GM19043 (cell line): ENCODE measurements around the gene SCAMP4.
"Not testable (repeated sequence)": the region's sequence is repeated elsewhere in the genome, so short reads cannot be mapped to it uniquely, and the experiment has no call there.

ENCODE experiments used
- ATAC-seq: cut with Tn5 transposase; IDR thresholded peaks from one replicate; pipeline ENCODE4 v1.9.1; 2021; ENCODE audit warnings: low read depth; ENCODE audit not compliant: unreplicated experiment

SCAMP4 gene

GRCh38 chr19:1865172-1866010, 39.8 kb upstream of the SCAMP4 start:
- ATAC-seq, result no peak

DNA sequence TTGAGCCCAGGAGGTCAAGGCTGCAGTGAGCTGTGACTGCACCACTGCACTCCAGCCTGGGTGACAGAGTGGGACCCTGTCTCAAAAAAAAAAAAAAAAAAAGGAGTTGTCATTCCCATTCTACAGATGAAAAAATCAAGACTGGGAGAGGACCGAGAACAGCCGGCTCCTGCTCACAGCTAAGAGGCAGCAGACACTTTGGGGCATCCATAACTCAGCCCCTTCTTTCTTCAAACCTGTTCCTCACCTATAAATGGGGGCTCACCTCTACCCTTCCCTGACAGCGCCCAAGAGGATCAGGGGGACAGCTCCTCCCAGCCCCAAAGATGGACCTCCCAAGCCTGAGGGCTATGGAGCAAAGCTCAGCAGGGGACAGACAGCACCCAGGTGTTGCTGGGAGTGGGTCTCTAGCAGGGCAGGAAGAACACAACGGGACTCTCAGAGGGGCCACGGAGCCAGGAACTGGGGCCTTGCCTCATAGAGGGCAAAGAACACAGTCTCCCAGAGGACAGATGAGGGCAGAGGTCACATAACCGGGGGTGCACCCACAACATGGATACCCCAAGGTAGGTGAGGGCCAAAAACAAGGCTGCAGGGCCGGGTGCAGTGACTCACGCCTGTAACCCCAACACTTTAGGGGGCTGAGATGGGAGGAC, 38.4 kb upstream of the SCAMP4 start:
- no peak for ATAC-seq

DNA sequence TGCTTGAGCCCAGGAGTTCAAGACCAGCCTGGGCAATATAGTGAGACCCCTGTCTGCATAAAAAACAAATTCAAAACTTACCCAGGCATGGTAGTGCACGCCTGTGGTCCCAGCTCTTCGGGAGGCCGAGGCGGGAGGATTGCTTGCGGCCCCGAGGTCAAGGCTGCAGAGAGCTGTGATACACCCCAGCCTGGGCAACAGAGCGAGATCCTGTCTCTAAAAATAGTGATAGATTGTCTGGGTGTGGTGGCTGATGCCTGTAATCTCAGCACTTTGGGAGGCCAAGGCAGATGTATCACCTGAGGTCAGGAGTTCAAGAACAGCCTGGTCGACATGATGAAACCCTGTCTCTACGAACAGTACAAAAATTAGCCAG, 37.9 kb upstream of the SCAMP4 start:
- ATAC-seq, result no peak

DNA sequence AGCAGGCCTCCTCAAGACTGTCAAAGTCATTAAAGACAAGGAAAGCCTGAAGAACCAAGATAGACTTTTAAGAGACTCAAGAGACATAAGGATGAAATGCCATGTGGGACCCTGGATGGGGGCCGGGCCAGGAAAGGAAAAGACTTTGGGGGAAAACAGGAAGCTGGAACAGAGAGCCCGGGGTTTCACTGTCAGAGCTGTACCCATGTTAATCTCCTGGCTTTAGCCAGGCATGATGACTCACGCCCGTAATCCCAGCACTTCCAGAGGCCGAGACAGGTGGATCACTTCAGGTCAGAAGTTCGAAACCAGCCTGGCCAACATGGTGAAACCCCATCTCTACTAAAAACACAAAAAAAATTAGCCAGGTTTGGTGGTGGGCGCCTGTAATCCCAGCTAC, 36.2 kb upstream of the SCAMP4 start:
- ATAC-seq, result no peak

GRCh38 chr19:1871140-1871597, 34.0 kb upstream of the SCAMP4 start:
- ATAC-seq, result no peak

GRCh38 chr19:1871630-1872029, 33.6 kb upstream of the SCAMP4 start:
- no peak for ATAC-seq

- ATAC-seq, result no peak
These were observed 32.2 kb upstream of the SCAMP4 start for GRCh38 chr19:1872807-1873523.

DNA sequence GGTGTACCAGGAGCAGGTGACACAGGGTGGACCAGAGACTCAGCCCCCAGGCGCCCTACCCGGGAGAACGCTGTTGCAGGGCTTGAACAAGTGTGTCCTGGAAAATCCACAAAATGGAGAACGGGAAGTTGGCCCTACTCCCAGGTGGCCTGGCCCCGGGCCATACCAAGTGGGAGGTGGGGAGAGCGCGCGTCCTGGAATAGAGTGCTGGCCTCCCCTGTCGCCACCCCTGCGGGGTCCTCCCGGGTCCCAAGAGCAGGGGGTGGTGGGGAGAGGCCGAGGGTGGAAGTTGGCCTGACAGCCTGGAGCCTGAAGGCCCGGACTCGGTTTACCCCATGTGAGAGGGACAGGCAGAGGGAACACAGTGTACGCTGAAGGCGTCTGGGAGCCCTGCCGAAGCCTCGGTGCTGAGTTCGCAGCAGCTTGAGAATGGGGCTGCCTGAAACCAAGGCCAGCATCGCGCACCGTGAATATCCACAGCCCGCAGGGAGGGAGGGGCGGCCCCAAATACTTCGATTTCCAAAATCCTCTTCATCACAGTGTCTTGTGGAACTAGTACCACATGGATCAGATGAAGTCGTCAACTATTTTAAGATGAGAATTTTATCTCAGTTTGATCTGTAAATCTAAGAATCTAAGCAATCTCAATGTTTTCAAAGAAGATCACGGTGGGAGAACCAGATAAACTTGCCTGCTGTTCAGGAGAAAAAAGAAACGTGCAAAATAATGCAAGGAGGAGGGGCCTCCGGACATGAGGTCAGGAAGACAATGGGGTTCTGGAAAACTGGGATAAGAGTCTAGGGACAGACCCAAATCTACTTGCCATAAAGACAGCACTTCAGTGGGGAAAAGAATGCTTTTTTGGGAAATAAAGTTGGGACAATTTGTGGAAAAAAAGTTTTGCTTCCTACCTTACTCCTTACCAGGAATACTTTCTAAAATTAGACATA, 31.4 kb upstream of the SCAMP4 start:
- ATAC-seq, result no peak

DNA sequence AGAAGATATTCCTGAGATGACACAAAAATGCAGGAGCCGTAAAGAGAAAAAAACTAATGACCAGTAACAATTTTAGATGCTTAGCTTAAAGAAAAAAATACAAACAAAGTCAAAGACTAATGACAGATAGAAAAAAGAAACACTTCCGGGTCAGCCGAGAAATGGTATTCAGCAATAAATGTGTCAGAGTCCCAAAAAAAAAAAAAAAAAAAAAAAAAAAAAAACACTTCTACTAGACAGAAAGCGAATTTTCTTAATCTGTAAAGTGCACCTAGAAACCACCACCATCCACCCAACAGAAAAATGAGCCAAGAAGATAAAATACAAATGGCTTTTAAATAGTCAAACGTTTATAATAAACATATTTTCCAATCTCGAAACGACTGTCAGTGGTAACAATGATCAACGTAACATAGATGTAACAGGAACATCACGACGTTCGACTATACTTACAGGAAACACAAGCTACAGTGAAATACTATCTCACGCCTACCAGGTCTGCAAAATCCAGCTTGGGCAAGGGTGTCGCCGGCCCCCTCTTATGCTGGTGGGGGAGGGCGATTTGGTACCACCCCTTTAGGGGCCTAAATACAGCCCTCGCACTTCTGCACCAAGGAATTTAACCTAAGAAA, 30.5 kb upstream of the SCAMP4 start:
- no peak for ATAC-seq

- ATAC-seq, result not testable (repeated sequence)
These were observed 29.9 kb upstream of the SCAMP4 start for GRCh38 chr19:1875265-1875645.

DNA sequence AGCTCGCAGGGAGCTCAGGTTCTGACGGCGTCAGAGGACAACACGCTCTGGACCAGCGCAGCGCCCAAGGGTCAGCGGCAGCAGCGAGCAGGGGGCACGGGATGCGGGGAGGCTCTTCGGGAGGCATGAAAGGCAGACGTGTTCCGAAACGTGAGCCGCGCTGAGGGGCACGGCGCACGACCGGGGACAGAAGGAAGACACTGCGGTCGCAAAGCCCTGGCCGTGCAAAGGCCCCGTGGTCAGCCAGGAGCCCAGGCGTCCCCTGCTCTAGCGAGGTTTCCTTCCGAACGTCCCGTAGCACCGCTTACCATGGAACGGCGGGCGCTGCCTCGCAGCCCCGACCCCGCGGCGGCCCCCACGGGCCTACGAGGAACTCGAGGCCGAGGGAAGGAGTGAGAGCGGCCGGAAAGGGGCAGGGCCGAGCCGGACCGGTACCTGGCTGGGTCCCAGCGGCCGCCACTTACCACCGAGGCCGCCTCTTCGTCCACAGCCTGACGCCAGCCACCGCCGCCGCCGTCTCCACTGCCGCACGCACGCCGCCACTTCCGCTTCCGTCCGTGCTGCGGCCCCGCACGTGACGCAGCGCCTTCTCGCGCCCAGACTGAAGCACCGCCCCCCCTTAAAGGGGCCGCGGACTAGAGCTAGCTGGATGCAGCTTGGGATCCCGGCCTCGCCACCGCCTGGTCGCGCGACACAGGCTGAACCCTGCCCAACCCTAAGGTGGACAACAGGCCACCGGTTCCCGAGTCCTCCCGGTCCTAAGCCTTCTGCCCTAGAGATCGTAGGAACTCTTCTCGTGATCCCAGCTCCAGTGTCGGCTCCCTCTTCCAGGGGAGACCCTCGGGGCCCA, 29.3 kb upstream of the SCAMP4 start:
- peak; percentile 92 for ATAC-seq

DNA sequence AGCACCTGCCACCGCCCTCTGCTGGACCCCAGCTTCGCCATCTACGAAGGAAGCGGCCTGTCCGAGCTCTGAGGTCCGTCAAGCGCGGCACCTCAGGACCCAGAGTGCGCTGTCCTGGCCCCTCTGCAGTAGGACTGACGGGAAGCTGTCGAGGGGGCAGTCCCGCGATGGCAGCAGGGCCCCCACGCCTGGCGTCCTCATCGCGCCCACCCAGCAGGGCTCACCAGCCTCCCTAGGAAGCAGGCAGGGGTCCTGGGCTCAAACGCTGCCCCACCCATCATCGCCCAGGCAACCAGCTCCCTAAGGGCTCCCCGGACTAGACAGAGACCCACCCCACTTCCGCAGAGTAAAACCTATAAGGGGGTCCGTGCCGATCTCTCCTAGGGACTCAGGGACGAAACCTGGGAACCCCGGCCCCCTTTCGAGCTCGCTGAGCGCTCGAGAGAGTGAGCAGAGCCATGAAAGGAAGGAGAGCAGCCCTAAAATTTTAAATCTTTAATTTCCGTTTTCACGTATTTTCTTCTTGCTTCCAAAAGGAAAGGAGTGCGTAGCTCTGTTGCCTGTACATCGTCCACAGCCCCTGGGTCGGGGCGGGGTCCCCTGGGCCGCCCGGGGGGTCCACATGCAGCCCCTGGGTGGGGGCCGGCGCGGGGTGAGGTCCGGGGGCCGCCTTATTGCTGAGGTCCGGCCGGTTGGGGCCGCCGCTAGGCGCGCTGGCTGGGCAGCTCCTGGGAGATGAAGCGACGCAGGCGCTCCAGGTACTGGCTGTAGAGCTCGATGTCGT, 28.5 kb upstream of the SCAMP4 start:
- not testable (repeated sequence) for ATAC-seq

GRCh38 chr19:1877280-1877660, 27.9 kb upstream of the SCAMP4 start:
- ATAC-seq, result not testable (repeated sequence)

- not testable (repeated sequence) for ATAC-seq
These were observed 26.6 kb upstream of the SCAMP4 start for GRCh38 chr19:1878583-1878982.

DNA sequence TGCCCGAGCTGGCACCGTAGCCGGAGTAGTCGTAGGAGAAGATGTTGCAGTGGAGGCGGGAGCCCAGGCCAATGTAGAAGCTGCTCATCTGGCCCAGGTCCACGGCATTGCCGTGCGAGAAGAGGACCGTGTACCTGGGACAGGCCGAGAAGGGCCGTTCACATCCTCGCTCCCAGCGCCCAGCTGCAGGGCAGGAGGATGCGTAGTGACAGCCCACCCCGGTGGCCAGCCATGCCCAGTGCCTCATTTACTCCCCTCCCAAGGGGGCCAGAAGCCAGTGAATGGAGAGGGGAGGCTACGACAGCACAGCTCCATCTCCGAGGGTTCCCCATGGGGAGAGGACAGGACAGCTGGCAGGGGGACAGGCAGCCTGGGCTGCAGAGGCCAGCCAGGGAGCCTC, 25.2 kb upstream of the SCAMP4 start:
- ATAC-seq, result not testable (repeated sequence)

DNA sequence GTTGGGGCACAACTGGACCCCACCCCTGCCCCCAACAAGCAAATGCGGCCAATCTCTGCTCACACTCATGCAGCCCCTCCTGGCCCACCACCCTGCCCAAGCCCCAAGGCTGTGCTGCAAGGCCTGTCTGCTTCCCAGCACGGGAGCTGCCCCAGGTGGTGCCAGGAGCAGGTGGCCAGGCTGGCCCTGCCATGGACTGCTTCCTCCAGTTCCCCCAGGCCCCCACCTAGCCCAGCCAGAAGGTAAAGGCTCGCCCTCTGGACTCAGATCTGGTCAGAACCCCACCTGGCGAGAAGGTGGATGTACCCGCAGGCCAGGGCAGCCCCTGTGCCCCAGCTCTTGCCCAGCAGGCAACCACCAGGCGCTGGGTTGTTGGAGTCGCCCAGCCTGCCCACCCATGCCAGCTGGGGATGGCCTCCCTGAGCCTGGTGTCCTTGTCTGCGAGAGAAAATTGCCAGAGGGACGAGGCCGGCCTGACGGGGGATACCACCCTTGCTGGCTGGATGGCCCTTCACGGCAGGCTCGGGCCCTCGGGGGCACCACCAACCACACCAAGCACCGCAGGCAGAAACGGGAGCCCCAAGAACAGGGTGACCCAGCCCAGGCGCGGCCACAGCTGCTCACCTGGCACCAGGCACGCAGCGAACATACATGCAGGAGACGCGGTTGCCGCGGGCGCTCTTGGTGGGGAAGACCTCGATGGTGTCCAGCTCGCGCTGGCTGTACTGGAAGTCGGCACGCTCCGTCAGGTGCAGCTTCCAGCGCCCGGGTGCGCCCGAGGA, 24.4 kb upstream of the SCAMP4 start:
- ATAC-seq, result no peak

DNA sequence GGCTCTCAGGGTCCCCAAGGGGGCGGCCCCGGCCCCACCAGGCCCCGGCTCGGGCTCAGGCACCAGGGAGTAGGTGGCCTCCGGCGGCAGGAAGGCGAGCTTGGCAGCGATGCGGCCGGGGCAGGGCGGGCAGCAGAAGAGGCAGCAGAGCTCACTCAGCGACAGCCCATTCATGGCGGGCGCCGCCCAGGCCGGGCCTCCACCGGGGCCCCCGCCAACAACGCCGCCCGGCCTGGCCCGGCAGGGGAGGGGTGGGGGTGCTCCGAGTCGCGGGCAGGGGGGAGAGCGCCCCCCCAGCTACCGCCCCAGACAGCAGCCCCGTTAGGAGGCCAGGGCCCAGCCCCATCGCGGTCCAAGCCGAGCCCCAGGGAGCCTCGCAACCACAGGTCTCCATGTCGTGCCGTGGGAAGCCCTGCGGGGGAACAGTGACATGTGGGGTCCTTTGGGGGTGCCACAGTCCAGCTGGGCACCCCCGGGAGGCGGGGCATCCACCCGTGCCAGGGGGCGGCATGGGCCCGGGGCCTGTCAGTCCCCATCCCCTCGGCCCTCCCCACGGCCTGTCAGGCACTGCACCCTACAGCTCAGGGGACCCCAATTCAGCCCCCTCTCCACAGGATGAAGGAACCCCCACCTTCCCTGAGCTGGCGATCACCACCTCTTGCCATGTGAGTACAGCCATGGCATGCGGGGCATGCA, 23.7 kb upstream of the SCAMP4 start:
- ATAC-seq, result not testable (repeated sequence)
